Measurements from ENCODE around the gene PIF1.

GRCh38 chr15:64845183-64845611 is 19.8 kb upstream of the PIF1 start:
- no peak for TF ChIP-seq CTCF (IDR thresholded peaks at IDR 0.05; ENCODE audit: low read depth, low read length)
- no peak for TF ChIP-seq EZH2phosphoT487 (IDR thresholded peaks at IDR 0.05; ENCODE audit: low read depth)

Measured in OCI-LY3 (cell line).